Endothelial cell of umbilical vein (primary cell): ENCODE results near the gene YPEL1. TPM values are rescaled to one million over a fixed set of nuclear protein-coding genes. Genes with fewer than 3 reads are reported as not detected.

Source experiments
- BruUV-seq: library from RNA; stranded (reverse); fragments of 400-500 nt; replicated peaks from 2 replicates; lab custom pipeline; 2021; lab: Mats Ljungman, UMichigan
- CTCF ChIA-PET: fragments of 300-600, 350-600 bp; sonication (Branson Sonifier 250); formaldehyde crosslinking; loops from one replicate; lab custom pipeline; 2021; ENCODE audit warnings: antibody characterized with exemption, inconsistent platforms; lab: Charles Lee
- POLR2A ChIA-PET: fragments of 300-600, 350-600 bp; sonication (Branson Sonifier 250); formaldehyde crosslinking; loops from one replicate; lab custom pipeline; 2021; ENCODE audit warnings: antibody characterized with exemption, inconsistent platforms; lab: Charles Lee
- DNase-seq: peaks from one replicate; pipeline ENCODE4 v3.0.0-alpha.2; 2011; ENCODE audit warnings: low read depth, low spot score
- FAIRE-seq: peaks from 2 replicates; lab custom pipeline; 2011; peaks lifted over from hg19 to GRCh38; lab: Jason Lieb, UNC
- H2AFZ ChIP-seq: 2 replicates; pipeline ENCODE4 v1.6.0; 2012; ENCODE audit warnings: low read depth, low read length, control low read depth, inconsistent platforms
- H3K27ac ChIP-seq: 2 replicates; pipeline ENCODE4 v1.5.1; 2011; ENCODE audit warnings: low read depth, mild to moderate bottlenecking, control low read depth, low read length, moderate library complexity; ENCODE audit not compliant: insufficient read depth
- H3K27me3 ChIP-seq, 2 experiments: 2 replicates each; pipeline versions ENCODE4 v1.6.0 to v1.6.1; 2011; ENCODE audit warnings: low read length in 2 of 2, mixed read lengths in 1 of 2; ENCODE audit not compliant: control insufficient read depth in 2 of 2, insufficient read depth in 2 of 2
- H3K36me3 ChIP-seq, 2 experiments: 2 replicates in 1 of 2; 3 replicates in 1 of 2; pipeline ENCODE4 v1.5.1; 2011; ENCODE audit warnings: low read length in 2 of 2, mild to moderate bottlenecking in 1 of 2, moderate library complexity in 1 of 2; ENCODE audit not compliant: control insufficient read depth in 2 of 2, insufficient read depth in 2 of 2; ENCODE audit errors: extremely low read depth in 1 of 2
- H3K4me1 ChIP-seq: 3 replicates; pipeline ENCODE4 v1.5.1; 2011; ENCODE audit warnings: mild to moderate bottlenecking, low read length; ENCODE audit not compliant: control insufficient read depth, insufficient read depth; ENCODE audit errors: extremely low read depth
- H3K4me2 ChIP-seq: 2 replicates; pipeline ENCODE4 v1.6.1; 2011; ENCODE audit warnings: low read length, control low read depth, mixed read lengths; ENCODE audit not compliant: insufficient read depth
- H3K4me3 ChIP-seq, 3 experiments: fragments of 200-600 bp in 1 of 3; sonication (generic), shearing (Covaris generic) in 1 of 3; replicated peaks in 1 of 3; 2 replicates each; pipeline ENCODE4 v1.5.1; 2011 to 2016; ENCODE audit warnings: control low read depth in 3 of 3, low read length in 3 of 3, mild to moderate bottlenecking in 2 of 3, inconsistent platforms in 1 of 3, low read depth in 1 of 3, moderate library complexity in 1 of 3; ENCODE audit not compliant: insufficient read depth in 1 of 3
- H3K79me2 ChIP-seq: 2 replicates; pipeline ENCODE4 v1.6.0; 2012; ENCODE audit warnings: low read length, inconsistent platforms; ENCODE audit not compliant: control insufficient read depth, insufficient read depth
- H3K9ac ChIP-seq: replicated peaks from 2 replicates; pipeline ENCODE3; 2011; ENCODE audit warnings: low read length, control low read depth; ENCODE audit not compliant: insufficient read depth; ENCODE audit errors: extremely low read depth
- H3K9me1 ChIP-seq: replicated peaks from 3 replicates; pipeline ENCODE4 v1.6.0; 2011; ENCODE audit warnings: mild to moderate bottlenecking, low read length; ENCODE audit not compliant: control insufficient read depth, insufficient read depth; ENCODE audit errors: extremely low read depth
- H3K9me3 ChIP-seq: replicated peaks from 2 replicates; pipeline ENCODE4 v1.5.1; 2012; ENCODE audit warnings: low read length, inconsistent platforms; ENCODE audit not compliant: control insufficient read depth, insufficient read depth
- H4K20me1 ChIP-seq: replicated peaks from 2 replicates; pipeline ENCODE3; 2011; ENCODE audit warnings: mild to moderate bottlenecking, low read length; ENCODE audit not compliant: control insufficient read depth, insufficient read depth; ENCODE audit errors: extremely low read depth
- EZH2 ChIP-seq: IDR thresholded peaks from 2 replicates; pipeline ENCODE4 v1.6.1; 2012; ENCODE audit warnings: borderline replicate concordance, low read depth, mild to moderate bottlenecking, moderate library complexity, low read length, inconsistent platforms; ENCODE audit not compliant: severe bottlenecking
- FOS ChIP-seq: IDR thresholded peaks from 2 replicates; pipeline ENCODE4 v1.6.1; 2011; ENCODE audit warnings: mild to moderate bottlenecking, low read length, moderate library complexity, borderline replicate concordance; ENCODE audit not compliant: insufficient read depth
- GATA2 ChIP-seq: IDR thresholded peaks from 2 replicates; pipeline ENCODE4 v1.7.0; 2011; ENCODE audit warnings: low read depth, mild to moderate bottlenecking, moderate library complexity, mixed read lengths, low read length; ENCODE audit not compliant: insufficient read length, insufficient read depth
- JUN ChIP-seq: IDR thresholded peaks from 2 replicates; pipeline ENCODE4 v1.6.1; 2011; ENCODE audit warnings: borderline replicate concordance, low read depth; ENCODE audit not compliant: insufficient read length, insufficient read depth
- MYC ChIP-seq: IDR thresholded peaks from one replicate; pipeline ENCODE4 v1.6.1; 2011; ENCODE audit warnings: mild to moderate bottlenecking, low read depth, low read length
- POLR2A ChIP-seq: IDR thresholded peaks from 2 replicates; pipeline ENCODE4 v1.6.1; 2012; ENCODE audit warnings: low read depth, mild to moderate bottlenecking, control low read depth, low read length
- POLR2AphosphoS5 ChIP-seq: IDR thresholded peaks from 2 replicates; pipeline ENCODE4 v1.6.1; 2012; ENCODE audit warnings: low read depth, mild to moderate bottlenecking, control low read depth, low read length, moderate library complexity; ENCODE audit not compliant: insufficient read depth
- dilution Hi-C: fragments of 300-500 bp; cut with MboI; formaldehyde crosslinking; loops from one replicate; pipeline ENCODE4 v1.15.0; 2019; ENCODE audit warnings: low sequenced_read_pairs; ENCODE audit not compliant: extremely low pct_ligation_motif_present
- intact Hi-C: fragments of 100-400 bp; cut with micrococcal nuclease; formaldehyde crosslinking; loops from one replicate; pipeline ENCODE4 v1.10.0; 2022
- polyA plus RNA-seq, 4 experiments: library from polyadenylated mRNA; depleted of rRNA in 3 of 4; stranded (reverse) in 3 of 4; unstranded in 1 of 4; fragments of >200 nt; gene quantifications; 2 replicates each; pipeline versions ENCODE4 v1.2.1 to v1.2.3, GENCODE V29; 2011 to 2012; ENCODE audit warnings: missing spikeins in 1 of 4
- total RNA-seq: library from RNA; stranded (reverse); gene quantifications from 2 replicates; pipeline ENCODE4 v1.2.3, GENCODE V29; 2021

Gene YPEL1
- total and polyA plus RNA-seq, 2 donors (not counting 3 experiments of a cell fraction or from before 2014, with no cell fraction given) = 3.7 to 6.2 TPM

DNA sequence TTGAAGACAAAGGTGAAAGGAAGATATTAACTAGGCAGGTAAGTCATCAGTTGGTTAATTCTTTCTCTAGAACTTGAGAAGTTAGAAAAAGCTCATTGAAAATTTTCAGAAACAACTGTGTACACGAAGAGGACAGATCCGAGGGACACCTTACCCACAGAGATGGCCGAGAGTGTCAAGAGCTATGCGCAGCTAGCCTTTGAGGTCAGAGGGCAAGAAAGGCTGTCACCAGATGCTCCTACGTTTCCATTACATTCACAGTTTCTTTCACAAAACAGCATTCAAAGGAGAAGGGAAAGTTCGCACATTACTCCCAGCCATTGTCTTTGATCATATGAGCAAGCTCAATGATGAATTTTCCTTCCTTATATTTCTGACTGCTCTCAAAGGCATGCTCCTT, 34.8 kb downstream of the YPEL1 start:
- no TSS peak for BruUV-seq

DNA sequence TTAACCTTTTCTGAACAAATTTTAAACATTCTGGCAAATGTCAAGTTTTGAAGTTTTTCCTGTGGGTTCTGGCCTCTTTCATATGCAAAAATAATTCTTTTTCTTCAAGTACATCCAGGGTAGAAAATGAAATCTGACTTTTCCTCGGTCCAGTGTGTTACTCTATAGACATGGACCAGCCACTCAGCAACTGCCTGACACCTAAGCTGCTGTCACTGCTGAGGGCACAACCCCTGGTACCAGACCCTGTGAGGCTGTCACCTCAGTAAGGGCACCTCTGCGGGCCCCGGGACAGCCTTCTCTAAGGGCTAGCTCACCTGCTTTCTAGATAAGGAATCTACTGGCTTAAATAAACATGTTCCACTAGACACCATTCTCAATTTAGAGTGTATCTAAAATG, 36.0 kb downstream of the YPEL1 start:
- Histone ChIP-seq H3K4me1 (no peaks in the 10 kb centered on the region), H3K79me2 (no peaks in the 10 kb centered on the region), H3K4me2 (no peak overlapping the region), H3K4me3 (no peak overlapping the region), H3K36me3 (peaks cover 0 to 25% of the 10 kb centered on the region in 2 experiments), H3K9ac (no peak overlapping the region), H3K9me3 (no peaks in the 10 kb centered on the region), H4K20me1 (no peaks in the 10 kb centered on the region), H3K27ac (no peak overlapping the region), H3K9me1 (no peaks in the 10 kb centered on the region), H2AFZ (no peak overlapping the region), H3K27me3 (no peaks in the 10 kb centered on the region)
- dilution Hi-C loops (loop anchor here (25.0 kb wide), 1 partner anchor 238 kb away; no protein-coding TSS in a partner anchor), intact Hi-C loops (no loop called here)
- no TSS peak for BruUV-seq
- DNase-seq = no peak
- ChIA-PET POLR2A (no interaction called here), CTCF (interaction anchor here (1.0 to 1.5 kb wide), 2 partner anchors 12 to 218 kb away, joined by 3 to 4 read pairs; no protein-coding TSS in a partner anchor)
- TF ChIP-seq POLR2AphosphoS5 = no peak
- TF ChIP-seq EZH2 = no peak
- no peak for TF ChIP-seq MYC
- no peak for TF ChIP-seq POLR2A
- TF ChIP-seq GATA2 = no peak
- FAIRE-seq = no peak

More for the DNA sequence above, 34.8 kb downstream of the YPEL1 start:
- FAIRE-seq (no peak), DNase-seq (no peak)
- Histone ChIP-seq H3K9me1 (no peaks in the 10 kb centered on the region), H3K79me2 (no peaks in the 10 kb centered on the region), H3K4me3 (no peak overlapping the region), H4K20me1 (no peaks in the 10 kb centered on the region), H3K27ac (no peak overlapping the region), H3K4me2 (no peak overlapping the region), H3K27me3 (no peaks in the 10 kb centered on the region), H3K9me3 (no peaks in the 10 kb centered on the region), H3K9ac (no peak overlapping the region), H2AFZ (no peak overlapping the region), H3K4me1 (no peaks in the 10 kb centered on the region), H3K36me3 (peaks cover 0 to 18% of the 10 kb centered on the region in 2 experiments)
- TF ChIP-seq EZH2 = no peak
- no peak for TF ChIP-seq FOS
- no peak for TF ChIP-seq POLR2AphosphoS5
- no peak for TF ChIP-seq MYC
- no peak for TF ChIP-seq GATA2
- TF ChIP-seq POLR2A = no peak
- TF ChIP-seq JUN = no peak
- intact Hi-C loops (no loop called here), dilution Hi-C loops (loop anchor here (25.0 kb wide), 1 partner anchor 236 kb away; no protein-coding TSS in a partner anchor)
- ChIA-PET CTCF (interaction anchor here (1.6 kb wide), 1 partner anchor 13 kb away, joined by 5 read pairs; no protein-coding TSS in a partner anchor), POLR2A (no interaction called here)
